Vagina (tissue), 2 donors: ENCODE data around the gene CNEP1R1. TPM values are rescaled to one million over a fixed set of nuclear protein-coding genes. Genes with fewer than 3 reads are reported as not detected.

Experiments
- DNase-seq, 2 donors: peaks; one replicate each; pipeline ENCODE4 v3.0.0-alpha.2; 2017; ENCODE audit errors: extremely low spot score in 2 of 2
- H3K27ac ChIP-seq: fragments of 200-600 bp; sonication (generic); one replicate; pipeline ENCODE4 v1.5.1; 2019
- H3K27me3 ChIP-seq: fragments of 200-600 bp; sonication (generic); one replicate; pipeline ENCODE4 v1.5.1; 2019
- H3K36me3 ChIP-seq, 2 donors: fragments of 200-600 bp; sonication (generic); one replicate each; pipeline ENCODE4 v1.5.1; 2017 to 2019
- H3K4me1 ChIP-seq: fragments of 200-600 bp; sonication (generic); one replicate; pipeline ENCODE4 v1.5.1; 2019
- H3K4me3 ChIP-seq, 2 donors: fragments of 200-600 bp; sonication (generic); 1 replicate in 1 of 2; 2 replicates in 1 of 2; pipeline ENCODE4 v1.5.1; 2016 to 2019
- H3K9me3 ChIP-seq: fragments of 200-600 bp; sonication (generic); one replicate; pipeline ENCODE4 v1.5.1; 2019
- POLR2A ChIP-seq, 2 donors: fragments of 450-650 bp; IDR thresholded peaks; one replicate each; pipeline ENCODE4 v1.6.1; 2017; ENCODE audit warnings: antibody characterized with exemption in 2 of 2, mild to moderate bottlenecking in 2 of 2, moderate library complexity in 2 of 2
- POLR2AphosphoS5 ChIP-seq, 2 donors: sonication (generic); formaldehyde crosslinking; IDR thresholded peaks; one replicate each; pipeline ENCODE4 v1.9.0; 2017; ENCODE audit warnings: antibody characterized with exemption in 2 of 2, mild to moderate bottlenecking in 2 of 2, low read depth in 1 of 2; ENCODE audit not compliant: insufficient read depth in 1 of 2
- intact Hi-C: fragments of 100-400 bp; cut with DNase I; formaldehyde crosslinking; loops from one replicate; pipeline ENCODE4 v1.15.1; 2023
- total RNA-seq: library from RNA; depleted of rRNA; stranded (reverse); fragments of >200 nt; gene quantifications from one replicate; pipeline ENCODE4 v1.2.3, GENCODE V29; 2016
- TF ChIP-seq, protein P1 (sequence below), 3 experiments: fragments of 450-650 bp in 2 of 3; fragments of 200-600 bp in 1 of 3; sonication (generic) in 1 of 3; IDR thresholded peaks; one replicate each; pipeline ENCODE4 v1.5.1; 2017 to 2019; ENCODE audit warnings: antibody characterized with exemption in 3 of 3, mild to moderate bottlenecking in 2 of 3, moderate library complexity in 2 of 3

CNEP1R1 gene
- total RNA-seq, 1 donor from 2014 or later, result 20.4 TPM

DNA sequence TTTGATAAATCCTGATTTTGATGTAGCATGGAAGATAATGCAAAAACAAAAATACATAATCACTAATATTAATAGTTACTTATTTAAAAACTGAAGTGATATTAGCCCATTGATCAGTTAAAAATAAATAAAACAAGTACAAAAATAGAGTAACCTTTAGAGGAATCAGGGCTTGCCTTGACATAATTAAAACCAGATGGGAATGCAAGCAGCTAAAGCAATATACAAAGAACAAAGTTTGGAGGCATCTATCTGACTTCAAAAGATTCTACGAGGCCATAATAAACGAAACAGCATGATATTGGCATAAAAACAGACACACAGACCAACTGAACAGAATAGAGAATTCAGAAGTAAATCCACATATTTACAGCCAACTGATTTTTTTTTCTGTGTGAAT is 25.8 kb downstream of the CNEP1R1 start:
- H3K27ac ChIP-seq, result no peak overlapping the region
- H3K9me3 ChIP-seq, result peaks cover 2% of the 10 kb centered on the region
- no peaks in the 10 kb centered on the region for H3K4me1 ChIP-seq
- no peaks in the 10 kb centered on the region for H3K27me3 ChIP-seq
- TF ChIP-seq POLR2AphosphoS5 (IDR thresholded peaks at IDR 0.05; ENCODE audit: insufficient read depth in 1 of 2, low read depth in 1 of 2) (no peak), POLR2A (IDR thresholded peaks at IDR 0.05) (no peak)
- TF ChIP-seq, protein P1, sequence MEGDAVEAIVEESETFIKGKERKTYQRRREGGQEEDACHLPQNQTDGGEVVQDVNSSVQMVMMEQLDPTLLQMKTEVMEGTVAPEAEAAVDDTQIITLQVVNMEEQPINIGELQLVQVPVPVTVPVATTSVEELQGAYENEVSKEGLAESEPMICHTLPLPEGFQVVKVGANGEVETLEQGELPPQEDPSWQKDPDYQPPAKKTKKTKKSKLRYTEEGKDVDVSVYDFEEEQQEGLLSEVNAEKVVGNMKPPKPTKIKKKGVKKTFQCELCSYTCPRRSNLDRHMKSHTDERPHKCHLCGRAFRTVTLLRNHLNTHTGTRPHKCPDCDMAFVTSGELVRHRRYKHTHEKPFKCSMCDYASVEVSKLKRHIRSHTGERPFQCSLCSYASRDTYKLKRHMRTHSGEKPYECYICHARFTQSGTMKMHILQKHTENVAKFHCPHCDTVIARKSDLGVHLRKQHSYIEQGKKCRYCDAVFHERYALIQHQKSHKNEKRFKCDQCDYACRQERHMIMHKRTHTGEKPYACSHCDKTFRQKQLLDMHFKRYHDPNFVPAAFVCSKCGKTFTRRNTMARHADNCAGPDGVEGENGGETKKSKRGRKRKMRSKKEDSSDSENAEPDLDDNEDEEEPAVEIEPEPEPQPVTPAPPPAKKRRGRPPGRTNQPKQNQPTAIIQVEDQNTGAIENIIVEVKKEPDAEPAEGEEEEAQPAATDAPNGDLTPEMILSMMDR (IDR thresholded peaks at IDR 0.05), result no peak
- no peaks in the 10 kb centered on the region for H3K36me3 ChIP-seq
- intact Hi-C loops, result no loop called here
- H3K4me3 ChIP-seq, result no peak overlapping the region
- no peak for DNase-seq

GRCh38 chr16:50056226-50056625 is 31.2 kb downstream of the CNEP1R1 start:
- TF ChIP-seq POLR2A (IDR thresholded peaks at IDR 0.05) (no peak), POLR2AphosphoS5 (IDR thresholded peaks at IDR 0.05; ENCODE audit: insufficient read depth in 1 of 2, low read depth in 1 of 2) (no peak)
- TF ChIP-seq, protein P1 (IDR thresholded peaks at IDR 0.05), result no peak
- no peaks in the 10 kb centered on the region for H3K4me1 ChIP-seq
- peaks cover 5% of the 10 kb centered on the region for H3K9me3 ChIP-seq
- H3K4me3 ChIP-seq, result no peak overlapping the region
- intact Hi-C loops, result no loop called here
- no peaks in the 10 kb centered on the region for H3K27me3 ChIP-seq
- no peak for DNase-seq
- H3K36me3 ChIP-seq, result no peaks in the 10 kb centered on the region
- no peak overlapping the region for H3K27ac ChIP-seq

DNA sequence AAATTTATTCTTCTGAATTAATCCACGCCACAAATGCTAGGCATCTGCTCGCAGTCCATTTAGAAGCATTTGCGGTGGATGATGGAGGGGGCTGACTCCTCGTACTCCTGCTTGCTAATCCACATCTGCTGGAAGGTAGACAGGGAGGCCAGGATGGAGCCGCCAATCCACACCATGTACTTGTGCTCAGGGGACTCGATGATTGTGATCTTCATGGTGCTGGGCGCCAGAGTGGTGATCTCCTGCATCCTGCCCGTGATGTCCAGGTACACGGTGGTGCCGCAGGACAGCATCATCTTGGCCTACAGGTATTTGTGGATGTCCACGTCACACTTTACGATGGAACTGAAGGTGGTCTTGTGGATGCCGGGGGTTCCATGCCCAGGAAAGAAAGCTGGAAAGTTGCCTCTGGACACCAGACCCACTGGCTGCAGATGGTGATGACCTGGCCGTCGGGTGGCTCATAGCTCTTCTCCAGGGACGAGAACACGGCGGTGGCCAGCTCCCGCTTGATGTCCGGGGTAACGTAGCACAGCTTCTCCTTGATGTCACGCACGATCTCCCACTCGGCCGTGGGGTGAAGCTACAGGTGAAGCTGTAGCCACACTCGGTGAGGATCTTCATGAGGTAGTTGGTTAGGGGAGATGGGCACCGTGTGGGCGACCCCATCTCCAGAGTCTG is 33.2 kb downstream of the CNEP1R1 start:
- H3K9me3 ChIP-seq, result peaks cover 5% of the 10 kb centered on the region
- no peak overlapping the region for H3K4me3 ChIP-seq
- no peaks in the 10 kb centered on the region for H3K27me3 ChIP-seq
- no peak overlapping the region for H3K27ac ChIP-seq
- intact Hi-C loops, result no loop called here
- no peaks in the 10 kb centered on the region for H3K36me3 ChIP-seq
- no peak for DNase-seq
- no peaks in the 10 kb centered on the region for H3K4me1 ChIP-seq
- no peak for TF ChIP-seq POLR2AphosphoS5 (IDR thresholded peaks at IDR 0.05; ENCODE audit: insufficient read depth in 1 of 2, low read depth in 1 of 2)
- no peak for TF ChIP-seq POLR2A (IDR thresholded peaks at IDR 0.05)
- TF ChIP-seq, protein P1 (IDR thresholded peaks at IDR 0.05), result no peak

DNA sequence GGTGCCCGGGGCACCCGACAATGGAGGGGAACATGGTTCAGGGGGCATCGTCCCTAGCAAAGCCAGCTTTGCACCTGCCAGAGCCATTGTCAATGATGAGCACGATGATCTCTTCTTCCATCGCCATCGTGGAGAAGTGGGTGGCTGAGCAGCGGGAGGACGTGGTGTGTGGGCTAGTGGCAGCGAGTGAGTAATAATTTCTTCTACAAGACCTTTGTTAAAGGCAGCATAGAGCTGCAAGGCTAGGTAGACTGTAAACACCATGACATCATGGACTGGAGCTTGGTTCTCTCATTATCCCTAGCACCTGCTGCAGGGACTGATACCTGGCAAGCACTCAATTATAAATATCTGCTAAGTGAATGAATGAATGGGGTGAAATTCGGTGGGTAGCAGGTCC is 34.1 kb downstream of the CNEP1R1 start:
- TF ChIP-seq POLR2A (IDR thresholded peaks at IDR 0.05) (no peak), POLR2AphosphoS5 (IDR thresholded peaks at IDR 0.05; ENCODE audit: insufficient read depth in 1 of 2, low read depth in 1 of 2) (no peak)
- TF ChIP-seq, protein P1 (IDR thresholded peaks at IDR 0.05), result no peak
- DNase-seq, result no peak
- Histone ChIP-seq H3K4me1 (no peaks in the 10 kb centered on the region), H3K27me3 (no peaks in the 10 kb centered on the region), H3K36me3 (no peaks in the 10 kb centered on the region), H3K9me3 (peaks cover 5% of the 10 kb centered on the region), H3K27ac (no peak overlapping the region), H3K4me3 (no peak overlapping the region)
- intact Hi-C loops, result no loop called here

- Histone ChIP-seq H3K27ac (no peak overlapping the region), H3K9me3 (peaks cover 5% of the 10 kb centered on the region), H3K4me3 (no peak overlapping the region), H3K27me3 (no peaks in the 10 kb centered on the region), H3K4me1 (no peaks in the 10 kb centered on the region), H3K36me3 (no peaks in the 10 kb centered on the region)
- intact Hi-C loops, result no loop called here
- no peak for DNase-seq
- TF ChIP-seq POLR2AphosphoS5 (IDR thresholded peaks at IDR 0.05; ENCODE audit: insufficient read depth in 1 of 2, low read depth in 1 of 2) (no peak), POLR2A (IDR thresholded peaks at IDR 0.05) (no peak)
- TF ChIP-seq, protein P1 (IDR thresholded peaks at IDR 0.05), result no peak
Measured at GRCh38 chr16:50059669-50060068, 34.6 kb downstream of the CNEP1R1 start.
